Measurements from ENCODE around the gene PRADC1.

- TF ChIP-seq CTCF (IDR thresholded peaks at IDR 0.05) (no peak), POLR2A (IDR thresholded peaks at IDR 0.05) (no peak), POLR2AphosphoS5 (IDR thresholded peaks at IDR 0.05) (no peak)
Measured at GRCh38 chr2:73265298-73266060, 32.4 kb upstream of the PRADC1 start.

Measured in breast epithelium (tissue), 3 donors.